ENCODE data around the gene SCYGR3. TPM values are rescaled to one million over a fixed set of nuclear protein-coding genes. Genes with fewer than 3 reads are reported as not detected.

SCYGR3 gene
- total RNA-seq, 1 experiment from 2014 or later: not detected

DNA sequence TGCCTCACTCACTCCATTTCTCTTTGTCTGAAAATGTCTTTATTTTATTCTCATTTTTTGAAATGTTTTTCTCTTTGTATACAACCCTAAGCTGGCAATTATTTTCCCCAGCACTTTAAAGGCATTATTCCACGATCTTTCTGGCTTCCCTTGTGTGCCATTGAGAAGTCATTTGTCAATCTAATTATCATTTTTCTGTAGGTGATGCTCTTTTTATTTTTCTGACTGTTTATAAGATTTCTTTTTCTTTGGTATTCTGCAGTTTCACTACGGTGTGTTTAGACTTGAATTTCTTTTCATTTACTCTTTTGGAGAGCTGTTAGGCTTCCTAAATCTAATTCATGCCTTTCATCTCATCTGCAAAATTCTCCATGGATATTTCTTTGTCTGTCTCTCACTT lies 10.8 kb upstream of the SCYGR3 start:
- H2BK12ac ChIP-seq (ENCODE audit: insufficient read length, low read depth, low read length): no peak overlapping the region
- H2BK20ac ChIP-seq (ENCODE audit: low read depth, low read length, poor library complexity, severe bottlenecking): no peak overlapping the region
- H3K9ac ChIP-seq (ENCODE audit: extremely low read depth, insufficient read length, low read length): no peak overlapping the region
- no peak overlapping the region for H3K18ac ChIP-seq (ENCODE audit: insufficient read length, low read depth, low read length)
- no peak for DNase-seq
- no peak overlapping the region for H2BK120ac ChIP-seq (ENCODE audit: low read depth, low read length, poor library complexity, severe bottlenecking)
- H4K91ac ChIP-seq (ENCODE audit: insufficient read length, low read depth, low read length): no peak overlapping the region
- H3K79me2 ChIP-seq (ENCODE audit: insufficient read depth, low read length): no peaks in the 10 kb centered on the region
- TF ChIP-seq, protein P1, sequence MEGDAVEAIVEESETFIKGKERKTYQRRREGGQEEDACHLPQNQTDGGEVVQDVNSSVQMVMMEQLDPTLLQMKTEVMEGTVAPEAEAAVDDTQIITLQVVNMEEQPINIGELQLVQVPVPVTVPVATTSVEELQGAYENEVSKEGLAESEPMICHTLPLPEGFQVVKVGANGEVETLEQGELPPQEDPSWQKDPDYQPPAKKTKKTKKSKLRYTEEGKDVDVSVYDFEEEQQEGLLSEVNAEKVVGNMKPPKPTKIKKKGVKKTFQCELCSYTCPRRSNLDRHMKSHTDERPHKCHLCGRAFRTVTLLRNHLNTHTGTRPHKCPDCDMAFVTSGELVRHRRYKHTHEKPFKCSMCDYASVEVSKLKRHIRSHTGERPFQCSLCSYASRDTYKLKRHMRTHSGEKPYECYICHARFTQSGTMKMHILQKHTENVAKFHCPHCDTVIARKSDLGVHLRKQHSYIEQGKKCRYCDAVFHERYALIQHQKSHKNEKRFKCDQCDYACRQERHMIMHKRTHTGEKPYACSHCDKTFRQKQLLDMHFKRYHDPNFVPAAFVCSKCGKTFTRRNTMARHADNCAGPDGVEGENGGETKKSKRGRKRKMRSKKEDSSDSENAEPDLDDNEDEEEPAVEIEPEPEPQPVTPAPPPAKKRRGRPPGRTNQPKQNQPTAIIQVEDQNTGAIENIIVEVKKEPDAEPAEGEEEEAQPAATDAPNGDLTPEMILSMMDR (conservative IDR thresholded peaks at IDR 0.05): no peak
- H3T11ph ChIP-seq (ENCODE audit: low read length): no peak overlapping the region
- Mint-ChIP-seq H3K4me1 (no peaks in the 10 kb centered on the region), H3K4me3 (no peak overlapping the region), H3K36me3 (ENCODE audit: insufficient read depth in 1 of 3, low read depth in 3 of 3) (no peaks in the 10 kb centered on the region), H3K27me3 (ENCODE audit: low read depth) (no peaks in the 10 kb centered on the region; the same call in 1 of the 2 replicates), H3K9me3 (no peaks in the 10 kb centered on the region), H3K27ac (no peak overlapping the region)
- no CpG with 5 or more reads among the region's 2 CpGs for WGBS (ENCODE audit: extremely low coverage, insufficient read length, low lambda C conversion rate)
- no peak overlapping the region for H3K4me2 ChIP-seq (ENCODE audit: insufficient read depth, insufficient read length, low read length)
- no peaks in the 10 kb centered on the region; the same call in none of the 2 replicates for H3K4me1 ChIP-seq (ENCODE audit: insufficient read depth, low read length)
- no peak overlapping the region for H2BK5ac ChIP-seq (ENCODE audit: insufficient read length, low read length)
- H2AK5ac ChIP-seq (ENCODE audit: insufficient read length, low read length): no peak overlapping the region
- no peak overlapping the region for H2AFZ ChIP-seq (ENCODE audit: low read length)
- no peaks in the 10 kb centered on the region for H3K23me2 ChIP-seq (ENCODE audit: insufficient read length, low read depth, low read length, poor library complexity, severe bottlenecking)
- no peak overlapping the region for H3K4ac ChIP-seq (ENCODE audit: low read depth, low read length)
- no peak overlapping the region for H2BK15ac ChIP-seq (ENCODE audit: low read depth, low read length)
- H4K5ac ChIP-seq (ENCODE audit: insufficient read length, low read depth, low read length): no peak overlapping the region
- no peak overlapping the region for H3K56ac ChIP-seq (ENCODE audit: insufficient read length, low read depth, low read length)
- H3K23ac ChIP-seq (ENCODE audit: insufficient read length, low read depth, low read length): no peak overlapping the region
- H3K79me1 ChIP-seq (ENCODE audit: insufficient read depth, low read depth, low read length, poor library complexity, severe bottlenecking): no peaks in the 10 kb centered on the region
- H3K9me3 ChIP-seq (ENCODE audit: control insufficient read depth, low read depth, low read length): no peaks in the 10 kb centered on the region
- H3K27ac ChIP-seq (ENCODE audit: insufficient read length, low read depth, low read length): no peak overlapping the region
- H4K20me1 ChIP-seq (ENCODE audit: control insufficient read depth, insufficient read depth, insufficient read length): no peaks in the 10 kb centered on the region
- no peaks in the 10 kb centered on the region for H3K27me3 ChIP-seq (ENCODE audit: insufficient read depth, low read length)
- no peak overlapping the region for H3K14ac ChIP-seq (ENCODE audit: insufficient read depth, low read length)
- H4K8ac ChIP-seq (replicated peaks; ENCODE audit: insufficient read length, low read depth, low read length): no peak overlapping the region
